ENCODE data around the gene MLH3.

MLH3 gene

GRCh38 chr14:75066691-75067090, 15.4 kb upstream of the MLH3 start:
- no peak for DNase-seq (ENCODE audit: low spot score)

- no peak for DNase-seq (ENCODE audit: low spot score)
Observed at GRCh38 chr14:75064205-75064567, 12.9 kb upstream of the MLH3 start.

GRCh38 chr14:75063491-75064204, 12.4 kb upstream of the MLH3 start, which contains the start of gene ACYP1:
TSS of gene ACYP1 (minus strand) at chr14:75064024. CDS start at chr14:75063553, 471 bp downstream.
- DNase-seq (ENCODE audit: low spot score) = peak; percentile 97

GRCh38 chr14:75063013-75063412, 11.7 kb upstream of the MLH3 start:
- DNase-seq (ENCODE audit: low spot score) = no peak

GRCh38 chr14:75060420-75060819, 9.2 kb upstream of the MLH3 start:
- no peak for DNase-seq (ENCODE audit: low spot score)

- DNase-seq (ENCODE audit: low spot score) = no peak
Observed at GRCh38 chr14:75059642-75060041, 8.4 kb upstream of the MLH3 start.

- no peak for DNase-seq (ENCODE audit: low spot score)
Observed at GRCh38 chr14:75054421-75054820, 3.2 kb upstream of the MLH3 start.

GRCh38 chr14:75053396-75054291, 2.4 kb upstream of the MLH3 start:
- no peak for DNase-seq (ENCODE audit: low spot score)

- no peak for DNase-seq (ENCODE audit: low spot score)
Observed at GRCh38 chr14:75051556-75051899, 261 bp upstream of the MLH3 start.

GRCh38 chr14:75049731-75050201, 1.5 kb downstream of the MLH3 start:
- DNase-seq (ENCODE audit: low spot score) = peak; percentile 30

- DNase-seq (ENCODE audit: low spot score) = no peak
Observed at GRCh38 chr14:75049136-75049535, 2.1 kb downstream of the MLH3 start.

GRCh38 chr14:75048101-75048500, 3.2 kb downstream of the MLH3 start:
- no peak for DNase-seq (ENCODE audit: low spot score)

GRCh38 chr14:75047506-75047905, 3.8 kb downstream of the MLH3 start:
- no peak for DNase-seq (ENCODE audit: low spot score)

- peak; percentile 24 for DNase-seq (ENCODE audit: low spot score)
Observed at GRCh38 chr14:75046899-75047298, 4.4 kb downstream of the MLH3 start.

GRCh38 chr14:75046275-75046674, 5.0 kb downstream of the MLH3 start:
- no peak for DNase-seq (ENCODE audit: low spot score)

GRCh38 chr14:75044752-75045151, 6.5 kb downstream of the MLH3 start:
- DNase-seq (ENCODE audit: low spot score) = no peak

- peak; percentile 19 for DNase-seq (ENCODE audit: low spot score)
Observed at GRCh38 chr14:75044322-75044721, 6.9 kb downstream of the MLH3 start.

- DNase-seq (ENCODE audit: low spot score) = no peak
Observed at GRCh38 chr14:75042035-75042434, 9.2 kb downstream of the MLH3 start.

- DNase-seq (ENCODE audit: low spot score) = no peak
Observed at GRCh38 chr14:75041613-75042012, 9.7 kb downstream of the MLH3 start.

GRCh38 chr14:75040959-75041358, 10.3 kb downstream of the MLH3 start:
- DNase-seq (ENCODE audit: low spot score) = no peak

- DNase-seq (ENCODE audit: low spot score) = no peak
Observed at GRCh38 chr14:75040507-75040906, 10.8 kb downstream of the MLH3 start.

GRCh38 chr14:75032939-75033338, 18.3 kb downstream of the MLH3 start:
- no peak for DNase-seq (ENCODE audit: low spot score)

GRCh38 chr14:75030147-75030546, 21.1 kb downstream of the MLH3 start:
- no peak for DNase-seq (ENCODE audit: low spot score)

Data from AG08395 (cell line).